Gastroesophageal sphincter (tissue), 4 donors: ENCODE results near the gene PCLO. TPM values are rescaled to one million over a fixed set of nuclear protein-coding genes. Genes with fewer than 3 reads are reported as not detected.

Experiments used
- ATAC-seq: fragments of 150-250 bp; one replicate; pipeline ENCODE4 v1.9.1; 2016; ENCODE audit warnings: mild to moderate bottlenecking, moderate library complexity
- H3K27ac ChIP-seq, 4 donors: fragments of 200-600 bp; sonication (generic) in 3 of 4; 1 replicate in 3 of 4; 2 replicates in 1 of 4; pipeline ENCODE4 v1.5.1; 2016 to 2019
- H3K27me3 ChIP-seq: fragments of 200-600 bp; sonication (generic); one replicate; pipeline ENCODE4 v1.5.1; 2019
- H3K36me3 ChIP-seq, 2 donors: fragments of 200-600 bp; sonication (generic); one replicate each; pipeline ENCODE4 v1.5.1; 2019; ENCODE audit warnings: control low read depth in 1 of 2
- H3K4me1 ChIP-seq, 3 donors: fragments of 200-600 bp; sonication (generic); 1 replicate in 2 of 3; 2 replicates in 1 of 3; pipeline ENCODE4 v1.5.1; 2016 to 2019; ENCODE audit warnings: control low read depth in 2 of 3
- H3K4me3 ChIP-seq, 2 donors: fragments of 200-600 bp; sonication (generic); one replicate each; pipeline ENCODE4 v1.5.1; 2019; ENCODE audit warnings: mild to moderate bottlenecking in 1 of 2, moderate library complexity in 1 of 2
- H3K9me3 ChIP-seq, 3 donors: fragments of 200-600 bp; sonication (generic); one replicate each; pipeline ENCODE4 v1.5.1; 2017 to 2019; ENCODE audit warnings: control low read depth in 2 of 3
- CTCF ChIP-seq, 4 experiments: fragments of 200-600 bp in 2 of 4; fragments of 450-650 bp in 2 of 4; sonication (generic) in 1 of 4; IDR thresholded peaks; one replicate each; pipeline ENCODE4 v1.5.1; 2017 to 2019; ENCODE audit warnings: antibody characterized with exemption in 4 of 4, mild to moderate bottlenecking in 2 of 4, moderate library complexity in 2 of 4
- EP300 ChIP-seq: sonication (generic); formaldehyde crosslinking; IDR thresholded peaks from one replicate; pipeline ENCODE4 v1.6.1; 2017; ENCODE audit warnings: antibody characterized with exemption, mild to moderate bottlenecking
- POLR2A ChIP-seq, 2 donors: fragments of 450-650 bp; IDR thresholded peaks; one replicate each; pipeline ENCODE4 v1.6.1; 2017; ENCODE audit warnings: antibody characterized with exemption in 2 of 2, mild to moderate bottlenecking in 2 of 2, moderate library complexity in 1 of 2
- POLR2AphosphoS5 ChIP-seq: sonication (generic); formaldehyde crosslinking; IDR thresholded peaks from one replicate; pipeline ENCODE4 v1.6.1; 2017; ENCODE audit warnings: antibody characterized with exemption
- WGBS, 2 donors: methylation state at CpG; one replicate each; pipeline ENCODE4 v1.1.5; 2018; ENCODE audit warnings: low coverage in 1 of 2; 5-methylcytosine and 5-hydroxymethylcytosine counted together
- total RNA-seq, 4 donors: library from RNA; depleted of rRNA; stranded (reverse); fragments of >200 nt; gene quantifications; one replicate each; pipeline ENCODE4 v1.1.0, GENCODE V29; 2016

PCLO gene
- total RNA-seq, 4 donors from 2014 or later: 1.2 to 2.3 (median 1.9) TPM

GRCh38 chr7:82816272-82816671, 346.4 kb downstream of the PCLO start:
- Histone ChIP-seq H3K9me3 (no peaks in the 10 kb centered on the region), H3K4me1 (no peaks in the 10 kb centered on the region), H3K27me3 (no peaks in the 10 kb centered on the region), H3K36me3 (no peaks in the 10 kb centered on the region), H3K4me3 (no peak overlapping the region), H3K27ac (no peak overlapping the region)
- no peak for ATAC-seq
- TF ChIP-seq EP300 (no peak), POLR2AphosphoS5 (no peak), CTCF (IDR thresholded peaks at IDR 0.05) (no peak), POLR2A (IDR thresholded peaks at IDR 0.05) (no peak)

GRCh38 chr7:82810558-82811259, 352.0 kb downstream of the PCLO start:
- Histone ChIP-seq H3K9me3 (no peaks in the 10 kb centered on the region), H3K4me1 (no peaks in the 10 kb centered on the region), H3K4me3 (no peak overlapping the region), H3K27ac (no peak overlapping the region), H3K36me3 (no peaks in the 10 kb centered on the region), H3K27me3 (no peaks in the 10 kb centered on the region)
- 10 to 27% methylated on average over 4 of the region's 4 CpGs for WGBS, 2 donors
- no peak for ATAC-seq
- TF ChIP-seq CTCF (IDR thresholded peaks at IDR 0.05): peak in 3 of 4 experiments; percentile 7 to 47 (median 23)
- TF ChIP-seq EP300: no peak

- no peak overlapping the region for H3K4me3 ChIP-seq
- no peak for ATAC-seq
- no peaks in the 10 kb centered on the region for H3K9me3 ChIP-seq
- no peaks in the 10 kb centered on the region for H3K27me3 ChIP-seq
- no peak overlapping the region for H3K27ac ChIP-seq
- WGBS, 2 donors: 70 to 83% methylated on average over 2 of the region's 2 CpGs
- TF ChIP-seq POLR2AphosphoS5 (no peak), POLR2A (IDR thresholded peaks at IDR 0.05) (no peak), EP300 (no peak), CTCF (IDR thresholded peaks at IDR 0.05) (no peak)
- no peaks in the 10 kb centered on the region for H3K36me3 ChIP-seq
- H3K4me1 ChIP-seq: no peaks in the 10 kb centered on the region
These were observed 354.1 kb downstream of the PCLO start for GRCh38 chr7:82808633-82809032.

GRCh38 chr7:82805527-82805960, 357.1 kb downstream of the PCLO start:
- Histone ChIP-seq H3K36me3 (no peaks in the 10 kb centered on the region), H3K4me1 (no peaks in the 10 kb centered on the region), H3K27ac (no peak overlapping the region), H3K4me3 (no peak overlapping the region), H3K9me3 (no peaks in the 10 kb centered on the region), H3K27me3 (no peaks in the 10 kb centered on the region)
- WGBS, 2 donors: 20 to 47% methylated on average over 1 to 5 of the region's 5 CpGs
- TF ChIP-seq EP300 (no peak), POLR2AphosphoS5 (no peak), POLR2A (IDR thresholded peaks at IDR 0.05) (no peak), CTCF (IDR thresholded peaks at IDR 0.05) (no peak)
- ATAC-seq: no peak

GRCh38 chr7:82803411-82803810, 359.3 kb downstream of the PCLO start:
- no peak for ATAC-seq
- 71 to 78% methylated on average over 2 of the region's 2 CpGs for WGBS, 2 donors

More at GRCh38 chr7:82803411-82803810, 359.3 kb downstream of the PCLO start:
- Histone ChIP-seq H3K27ac (no peak overlapping the region), H3K4me1 (no peaks in the 10 kb centered on the region), H3K4me3 (no peak overlapping the region), H3K27me3 (no peaks in the 10 kb centered on the region), H3K9me3 (no peaks in the 10 kb centered on the region), H3K36me3 (no peaks in the 10 kb centered on the region)
- no peak for TF ChIP-seq EP300
- no peak for TF ChIP-seq POLR2AphosphoS5
- no peak for TF ChIP-seq POLR2A (IDR thresholded peaks at IDR 0.05)
- no peak for TF ChIP-seq CTCF (IDR thresholded peaks at IDR 0.05)
